ENCODE results near the gene GTF2A1. TPM values are rescaled to one million over a fixed set of nuclear protein-coding genes. Genes with fewer than 3 reads are reported as not detected.

GTF2A1 gene
- total RNA-seq, 1 donor from 2014 or later, result 40.9 TPM

Other genes with a start within 250 kb of the GTF2A1 start
- 40.4 and 105 TPM in 2 replicates for gene STON2, start 179.4 kb upstream of the GTF2A1 start, total RNA-seq (ENCODE audit: low replicate concordance)

Measured in type B pancreatic cell (in vitro differentiated cells).